CD4-positive, alpha-beta T cell (primary cell): Measurements from ENCODE around the gene SHISA5. TPM values are rescaled to one million over a fixed set of nuclear protein-coding genes. Genes with fewer than 3 reads are reported as not detected.
"Not testable (repeated sequence)": the region's sequence is repeated elsewhere in the genome, so short reads cannot be mapped to it uniquely, and the experiment has no call there.

Experiments used
- ATAC-seq: fragments of 200-7000 bp; cut with Tn5 transposase; one replicate; pipeline ENCODE4 v1.10.0; 2022; ENCODE audit warnings: mild to moderate bottlenecking; ENCODE audit not compliant: poor library complexity
- CTCF ChIA-PET: fragments of 350-600 bp; sonication (Branson Sonifier 250); formaldehyde crosslinking; loops from one replicate; lab custom pipeline; 2021; ENCODE audit warnings: antibody characterized with exemption, inconsistent platforms; lab: Charles Lee
- POLR2A ChIA-PET: fragments of 350-600 bp; sonication (Branson Sonifier 250); formaldehyde crosslinking; loops from one replicate; lab custom pipeline; 2021; ENCODE audit warnings: antibody characterized with exemption, inconsistent platforms; lab: Charles Lee
- DNase-seq, 14 experiments: peaks; one replicate each; pipeline ENCODE4 v3.0.0-alpha.2; 2013 to 2020; ENCODE audit warnings: mixed read lengths in 2 of 14
- H3K27ac ChIP-seq, 2 donors: one replicate each; pipeline versions ENCODE4 v1.5.1 to v1.7.0; 2013; ENCODE audit warnings: low read length in 2 of 2, low read depth in 1 of 2, mild to moderate bottlenecking in 1 of 2
- H3K27me3 ChIP-seq, 2 experiments: 1 replicate in 1 of 2; 2 replicates in 1 of 2; pipeline versions ENCODE4 v1.6.1 to v1.7.0; 2013; ENCODE audit warnings: low read length in 2 of 2, control low read depth in 1 of 2, mild to moderate bottlenecking in 1 of 2, moderate library complexity in 1 of 2; ENCODE audit not compliant: insufficient read depth in 2 of 2, control insufficient read depth in 1 of 2
- H3K36me3 ChIP-seq: one replicate; pipeline ENCODE4 v1.6.1; 2013; ENCODE audit warnings: low read length, control low read depth; ENCODE audit not compliant: insufficient read depth
- H3K4me1 ChIP-seq: one replicate; pipeline ENCODE4 v1.6.1; 2013; ENCODE audit warnings: low read length, control low read depth; ENCODE audit not compliant: insufficient read depth
- H3K4me3 ChIP-seq: one replicate; pipeline ENCODE4 v1.5.1; 2013; ENCODE audit warnings: mild to moderate bottlenecking, low read length, moderate library complexity
- H3K9me3 ChIP-seq, 2 experiments: 1 replicate in 1 of 2; 2 replicates in 1 of 2; pipeline versions ENCODE4 v1.6.1 to v1.7.0; 2013; ENCODE audit warnings: low read length in 2 of 2, mild to moderate bottlenecking in 2 of 2, control low read depth in 1 of 2, moderate library complexity in 1 of 2; ENCODE audit not compliant: control insufficient read depth in 1 of 2, insufficient read depth in 1 of 2
- H3K27ac Mint-ChIP-seq: one replicate; pipeline ENCODE4 v1.8.0; 2020; ENCODE audit warnings: mixed read lengths
- H3K27me3 Mint-ChIP-seq: one replicate; pipeline ENCODE4 v1.8.0; 2021; ENCODE audit warnings: mixed read lengths
- H3K36me3 Mint-ChIP-seq: one replicate; pipeline ENCODE4 v1.8.0; 2021; ENCODE audit warnings: low read depth, mixed read lengths
- H3K4me1 Mint-ChIP-seq: one replicate; pipeline ENCODE4 v1.8.0; 2021; ENCODE audit warnings: low read depth, mixed read lengths
- H3K4me3 Mint-ChIP-seq: one replicate; pipeline ENCODE4 v1.8.0; 2020; ENCODE audit warnings: mild to moderate bottlenecking, mixed read lengths
- H3K9me3 Mint-ChIP-seq: one replicate; pipeline ENCODE4 v1.8.0; 2020; ENCODE audit warnings: mixed read lengths
- intact Hi-C, 2 experiments: fragments of 100-400 bp; cut with DNase I in 1 of 2; cut with micrococcal nuclease in 1 of 2; formaldehyde crosslinking; loops; one replicate each; pipeline versions ENCODE4 v1.15.1 to v1.9.0; 2023 to 2025; cut with DNase I, micrococcal nuclease
- total RNA-seq, 174 experiments: library from RNA in 2 of 174; stranded (reverse) in 2 of 174; gene quantifications; one replicate each; pipeline ENCODE4 v1.2.3 and lab custom pipeline; 2021 to 2026
- TF ChIP-seq, protein P1 (sequence below): fragments of 200-600 bp; IDR thresholded peaks from one replicate; pipeline ENCODE4 v1.8.0; 2022; ENCODE audit warnings: antibody characterized with exemption, mild to moderate bottlenecking

The SHISA5 gene
- total RNA-seq, 2 experiments from 2014 or later = 102 to 109 TPM

DNA sequence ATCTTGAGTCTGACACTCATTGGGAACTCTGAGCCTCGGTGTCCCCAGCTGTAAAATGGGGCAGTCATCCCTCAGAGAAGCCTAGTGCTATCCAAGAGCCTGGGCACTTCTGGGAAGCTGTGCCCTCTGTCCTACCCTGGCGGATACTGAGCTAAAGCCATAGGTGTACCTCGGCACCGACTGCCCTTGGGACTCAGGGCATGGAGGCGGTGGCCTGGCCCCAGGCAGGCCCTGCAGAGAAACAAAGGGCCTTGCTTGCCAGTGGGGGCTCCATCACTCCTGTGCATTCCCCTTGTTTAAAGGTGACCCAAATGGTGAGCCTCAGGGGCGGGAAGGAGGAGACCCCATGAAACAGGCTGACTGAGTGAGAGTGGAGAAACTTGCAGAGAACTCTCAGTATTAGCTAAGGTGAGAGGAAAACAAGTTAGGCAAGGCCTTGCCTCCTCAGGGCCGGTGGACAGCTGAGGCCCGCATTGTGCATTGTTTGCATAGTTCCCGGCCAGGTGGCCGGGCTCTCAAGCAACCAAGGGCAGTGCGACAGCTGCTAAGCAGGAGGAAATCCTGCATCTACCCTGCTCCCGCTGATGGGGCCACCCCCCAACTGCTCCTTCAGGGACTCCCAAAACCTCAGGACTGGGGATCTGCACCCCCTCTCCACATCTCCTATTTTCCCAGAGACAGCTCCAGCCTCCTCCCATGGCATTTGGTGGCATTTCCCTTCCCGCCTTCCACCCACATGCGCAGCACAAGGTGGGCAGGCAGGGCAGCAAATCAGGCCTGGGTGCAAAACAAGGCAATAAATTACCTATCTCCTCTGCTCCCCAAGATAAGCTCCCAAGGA is 48.4 kb upstream of the SHISA5 start:
- intact Hi-C loops = no loop called here
- Mint-ChIP-seq H3K4me3 (no peak overlapping the region), H3K4me1 (peaks cover 20% of the 10 kb centered on the region), H3K36me3 (no peaks in the 10 kb centered on the region), H3K27me3 (no peaks in the 10 kb centered on the region), H3K9me3 (no peaks in the 10 kb centered on the region), H3K27ac (no peak overlapping the region)
- ChIA-PET POLR2A (no interaction called here), CTCF (interaction anchor here (1.3 to 2.3 kb wide), 2 partner anchors 116 to 151 kb away, joined by 7 to 8 read pairs; no protein-coding TSS in a partner anchor)
- H3K36me3 ChIP-seq = no peaks in the 10 kb centered on the region
- no peaks in the 10 kb centered on the region for H3K9me3 ChIP-seq
- peaks cover 24% of the 10 kb centered on the region for H3K4me1 ChIP-seq
- H3K27ac ChIP-seq = no peak overlapping the region
- no peaks in the 10 kb centered on the region for H3K27me3 ChIP-seq
- TF ChIP-seq, protein P1, sequence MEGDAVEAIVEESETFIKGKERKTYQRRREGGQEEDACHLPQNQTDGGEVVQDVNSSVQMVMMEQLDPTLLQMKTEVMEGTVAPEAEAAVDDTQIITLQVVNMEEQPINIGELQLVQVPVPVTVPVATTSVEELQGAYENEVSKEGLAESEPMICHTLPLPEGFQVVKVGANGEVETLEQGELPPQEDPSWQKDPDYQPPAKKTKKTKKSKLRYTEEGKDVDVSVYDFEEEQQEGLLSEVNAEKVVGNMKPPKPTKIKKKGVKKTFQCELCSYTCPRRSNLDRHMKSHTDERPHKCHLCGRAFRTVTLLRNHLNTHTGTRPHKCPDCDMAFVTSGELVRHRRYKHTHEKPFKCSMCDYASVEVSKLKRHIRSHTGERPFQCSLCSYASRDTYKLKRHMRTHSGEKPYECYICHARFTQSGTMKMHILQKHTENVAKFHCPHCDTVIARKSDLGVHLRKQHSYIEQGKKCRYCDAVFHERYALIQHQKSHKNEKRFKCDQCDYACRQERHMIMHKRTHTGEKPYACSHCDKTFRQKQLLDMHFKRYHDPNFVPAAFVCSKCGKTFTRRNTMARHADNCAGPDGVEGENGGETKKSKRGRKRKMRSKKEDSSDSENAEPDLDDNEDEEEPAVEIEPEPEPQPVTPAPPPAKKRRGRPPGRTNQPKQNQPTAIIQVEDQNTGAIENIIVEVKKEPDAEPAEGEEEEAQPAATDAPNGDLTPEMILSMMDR = no peak
- DNase-seq = peak in 1 of 14 experiments; percentile 16
- no peak for ATAC-seq
- no peak overlapping the region for H3K4me3 ChIP-seq

DNA sequence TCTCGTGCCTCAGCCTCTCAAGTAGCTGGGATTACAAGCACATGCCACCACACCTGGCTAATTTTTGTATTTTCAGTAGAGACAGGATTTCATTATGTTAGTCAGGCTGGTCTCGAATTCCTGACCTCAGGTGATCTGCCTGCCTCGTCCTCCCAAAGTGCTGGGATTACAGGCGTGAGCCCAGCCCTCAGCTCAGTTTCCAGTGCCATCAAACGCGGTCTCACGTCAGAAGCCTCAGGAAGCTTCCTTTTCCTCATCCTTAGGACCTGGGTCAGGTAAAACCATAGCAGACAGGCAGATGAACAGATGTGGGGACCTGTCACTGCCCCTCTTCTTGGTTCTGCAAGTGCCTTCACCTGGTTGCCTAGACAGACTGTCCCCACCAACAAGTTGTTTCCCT is 47.7 kb upstream of the SHISA5 start:
- DNase-seq, CTCF ChIA-PET, POLR2A ChIA-PET, H3K27me3 ChIP-seq, H3K9me3 Mint-ChIP-seq, intact Hi-C loops, H3K4me3 Mint-ChIP-seq, H3K36me3 ChIP-seq, H3K27ac ChIP-seq, H3K36me3 Mint-ChIP-seq, H3K9me3 ChIP-seq, H3K4me3 ChIP-seq, ATAC-seq, H3K27me3 Mint-ChIP-seq, H3K27ac Mint-ChIP-seq: not testable (repeated sequence)
- peaks cover 22% of the 10 kb centered on the region for H3K4me1 Mint-ChIP-seq
- peaks cover 23% of the 10 kb centered on the region for H3K4me1 ChIP-seq

DNA sequence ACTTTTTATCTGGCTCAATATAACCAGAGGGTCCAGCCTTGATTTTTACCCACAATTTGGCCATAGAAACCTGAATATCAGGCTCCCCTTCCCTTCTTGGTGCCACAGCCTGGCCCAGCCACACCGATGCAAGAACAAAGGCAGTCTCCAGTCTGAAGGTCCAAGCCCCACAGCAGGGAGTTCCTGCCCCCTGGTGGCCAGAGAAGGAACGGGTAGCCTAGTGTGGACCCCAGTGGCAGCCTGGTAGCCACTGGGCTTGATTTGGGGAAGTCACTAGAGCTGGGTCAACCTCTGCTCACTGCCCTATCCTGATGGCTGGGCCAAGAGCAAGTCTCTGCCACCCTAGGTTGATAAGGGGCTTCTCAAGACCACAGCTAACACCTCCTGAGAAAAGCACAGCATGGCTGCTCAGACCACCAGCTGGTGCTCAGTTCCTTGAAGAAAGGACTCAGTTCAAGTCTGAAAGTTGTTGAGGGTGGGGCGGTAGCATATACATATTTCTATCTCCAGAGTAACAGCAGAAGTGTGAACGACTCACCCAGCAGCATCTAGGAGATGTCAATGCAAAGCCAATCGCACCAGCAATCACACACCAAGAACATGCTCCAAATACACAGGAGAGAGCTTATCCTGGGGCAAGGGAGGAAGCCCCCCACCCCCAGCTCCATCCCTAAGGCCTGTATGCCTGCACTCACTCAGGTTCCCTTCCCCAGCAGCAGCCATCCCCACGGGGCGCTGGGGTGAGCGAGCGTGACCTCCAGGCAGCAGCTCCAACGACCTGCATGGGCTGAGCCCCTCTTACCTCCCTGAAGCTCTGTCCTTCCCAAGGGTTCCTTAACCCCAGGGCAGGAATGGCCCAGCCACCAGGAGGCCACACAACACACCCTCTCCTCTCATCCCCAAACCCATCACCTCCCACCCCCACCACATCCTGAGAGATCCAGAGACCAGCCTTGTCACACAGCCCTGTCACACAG is 45.0 kb upstream of the SHISA5 start:
- Mint-ChIP-seq H3K4me3 (no peak overlapping the region), H3K27me3 (no peaks in the 10 kb centered on the region), H3K4me1 (peaks cover 21% of the 10 kb centered on the region), H3K9me3 (no peaks in the 10 kb centered on the region), H3K27ac (no peak overlapping the region), H3K36me3 (no peaks in the 10 kb centered on the region)
- CTCF ChIA-PET = interaction anchor here (0.5 to 2.8 kb wide), 11 partner anchors 10 to 286 kb away, joined by 3 to 33 read pairs (median 4); partner anchors contain the start of genes CCDC51 and TMA7
- POLR2A ChIA-PET = interaction anchor here (0.7 to 3.4 kb wide), 7 partner anchors 9 to 148 kb away, joined by 3 to 12 read pairs (median 5); partner anchors contain the start of genes ATRIP, CCDC51, PFKFB4 and TMA7
- Histone ChIP-seq H3K27ac (no peak overlapping the region), H3K4me1 (peaks cover 17% of the 10 kb centered on the region), H3K27me3 (no peaks in the 10 kb centered on the region), H3K36me3 (no peaks in the 10 kb centered on the region), H3K4me3 (no peak overlapping the region), H3K9me3 (no peaks in the 10 kb centered on the region)
- DNase-seq = peak; percentile 72 to 90 (median 81)
- intact Hi-C loops = loop anchor here (1.0 to 5.0 kb wide), 6 partner anchors 42 to 276 kb away; a partner anchor contains a TSS
- ATAC-seq = peak; percentile 99
- TF ChIP-seq, protein P1 = peak; percentile 82
